Neuronal stem cell (in vitro differentiated cells): ENCODE results near the gene IL1RAP.
A peak's percentile ranks its signal among the peaks of the same experiment; 100 is the strongest.

ENCODE experiments used
- DNase-seq: peaks from one replicate; pipeline ENCODE4 v3.0.0-alpha.2; 2013; ENCODE audit warnings: low spot score
- H2AFZ ChIP-seq: one replicate; pipeline ENCODE4 v1.6.1; 2013; ENCODE audit warnings: mild to moderate bottlenecking, low read length, inconsistent platforms
- H2AK5ac ChIP-seq: 2 replicates; pipeline ENCODE4 v1.6.1; 2013; ENCODE audit warnings: low read depth, mild to moderate bottlenecking, inconsistent platforms, low read length, moderate library complexity, mixed read lengths
- H2BK120ac ChIP-seq: 2 replicates; pipeline ENCODE4 v1.6.1; 2013; ENCODE audit warnings: low read depth, mild to moderate bottlenecking, inconsistent platforms, low read length, moderate library complexity, mixed read lengths
- H2BK12ac ChIP-seq: one replicate; pipeline ENCODE4 v1.6.1; 2013; ENCODE audit warnings: low read length, inconsistent platforms
- H2BK15ac ChIP-seq: 2 replicates; pipeline ENCODE4 v1.6.1; 2013; ENCODE audit warnings: mild to moderate bottlenecking, low read length, inconsistent platforms, mixed read lengths
- H2BK5ac ChIP-seq: one replicate; pipeline ENCODE4 v1.6.1; 2013; ENCODE audit warnings: inconsistent platforms, mild to moderate bottlenecking, low read length, moderate library complexity
- H3K14ac ChIP-seq: one replicate; pipeline ENCODE4 v1.6.1; 2013; ENCODE audit warnings: low read length, inconsistent platforms
- H3K18ac ChIP-seq: 2 replicates; pipeline ENCODE4 v1.6.1; 2013; ENCODE audit warnings: low read length, inconsistent platforms
- H3K23ac ChIP-seq: 2 replicates; pipeline ENCODE4 v1.6.1; 2013; ENCODE audit warnings: low read depth, mild to moderate bottlenecking, mixed read lengths, low read length, inconsistent platforms; ENCODE audit not compliant: poor library complexity
- H3K27ac ChIP-seq: replicated peaks from 3 replicates; pipeline ENCODE4 v1.5.1; 2013; ENCODE audit warnings: low read length, inconsistent platforms
- H3K27me3 ChIP-seq, 3 experiments: 2 replicates each; pipeline ENCODE4 v1.6.1; 2013; ENCODE audit warnings: low read length in 3 of 3, mild to moderate bottlenecking in 2 of 3, inconsistent platforms in 1 of 3, low read depth in 1 of 3, mixed read lengths in 1 of 3, moderate library complexity in 1 of 3; ENCODE audit not compliant: control insufficient read depth in 3 of 3, insufficient read depth in 3 of 3
- H3K36me3 ChIP-seq, 2 donors: replicated peaks in 1 of 2; 2 replicates each; pipeline ENCODE4 v1.6.1; 2013; ENCODE audit warnings: low read length in 2 of 2; ENCODE audit not compliant: control insufficient read depth in 2 of 2, insufficient read depth in 2 of 2
- H3K4ac ChIP-seq: 2 replicates; pipeline ENCODE4 v1.6.1; 2013; ENCODE audit warnings: inconsistent platforms, mild to moderate bottlenecking, low read length, moderate library complexity
- H3K4me1 ChIP-seq, 2 donors: 1 replicate in 1 of 2; 2 replicates in 1 of 2; pipeline ENCODE4 v1.6.1; 2013; ENCODE audit warnings: low read length in 2 of 2, low read depth in 1 of 2; ENCODE audit not compliant: control insufficient read depth in 2 of 2, insufficient read depth in 1 of 2
- H3K4me2 ChIP-seq: one replicate; pipeline ENCODE4 v1.6.1; 2013; ENCODE audit warnings: mild to moderate bottlenecking, low read length, inconsistent platforms; ENCODE audit not compliant: insufficient read depth, poor library complexity, severe bottlenecking
- H3K4me3 ChIP-seq, 2 donors: 2 replicates each; pipeline ENCODE4 v1.5.1; 2013; ENCODE audit warnings: low read length in 2 of 2, mild to moderate bottlenecking in 2 of 2, inconsistent platforms in 1 of 2, moderate library complexity in 1 of 2
- H3K79me1 ChIP-seq: one replicate; pipeline ENCODE4 v1.6.1; 2013; ENCODE audit warnings: low read depth, mild to moderate bottlenecking, inconsistent platforms, low read length, moderate library complexity
- H3K9ac ChIP-seq: one replicate; pipeline ENCODE4 v1.6.1; 2013; ENCODE audit warnings: mild to moderate bottlenecking, low read depth, low read length, inconsistent platforms; ENCODE audit not compliant: poor library complexity
- H3K9me3 ChIP-seq, 2 donors: replicated peaks in 1 of 2; 2 replicates each; pipeline versions ENCODE3 to v1.6.1; 2013; ENCODE audit warnings: low read length in 2 of 2, mild to moderate bottlenecking in 2 of 2, inconsistent platforms in 1 of 2, low read depth in 1 of 2, mixed read lengths in 1 of 2, moderate library complexity in 1 of 2; ENCODE audit not compliant: control insufficient read depth in 2 of 2, insufficient read depth in 1 of 2
- H4K8ac ChIP-seq: one replicate; pipeline ENCODE4 v1.6.1; 2013; ENCODE audit warnings: low read depth, mild to moderate bottlenecking, inconsistent platforms, low read length, moderate library complexity
- H4K91ac ChIP-seq: one replicate; pipeline ENCODE4 v1.6.1; 2013; ENCODE audit warnings: low read length, low read depth, mild to moderate bottlenecking, inconsistent platforms; ENCODE audit not compliant: poor library complexity
- WGBS, 2 donors: extraction: QIAGEN DNeasy Blood & Tissue Kit; methylation state at CpG; one replicate each; pipeline ENCODE4 v1.1.7; 2013; ENCODE audit warnings: missing lambda C conversion rate in 2 of 2, mixed read lengths in 1 of 2; ENCODE audit not compliant: insufficient read length in 2 of 2, insufficient replicate concordance in 1 of 2; ENCODE audit errors: extremely low coverage in 2 of 2; 5-methylcytosine and 5-hydroxymethylcytosine counted together

IL1RAP gene

DNA sequence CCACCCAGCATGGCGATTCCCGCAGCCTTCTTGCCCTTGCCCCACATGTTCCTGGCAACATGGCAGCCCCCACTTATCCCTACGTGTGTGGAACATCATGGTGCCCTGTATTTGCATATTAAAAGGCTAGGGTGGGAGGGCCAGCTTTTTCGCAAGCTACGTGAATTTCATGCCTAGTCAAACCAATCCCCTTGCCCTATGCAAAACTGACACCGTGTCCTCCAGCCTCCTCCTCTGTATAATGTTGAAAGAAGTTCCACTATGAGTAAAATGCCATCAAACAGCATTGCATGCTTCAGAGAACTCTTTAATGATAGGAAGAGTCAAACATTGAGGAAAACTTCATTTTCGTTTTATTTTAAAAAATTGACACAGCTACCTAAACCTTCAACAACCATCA, 170.9 kb downstream of the IL1RAP start:
- H3K27ac ChIP-seq = no peak overlapping the region
- no peak overlapping the region for H3K9ac ChIP-seq
- H3K14ac ChIP-seq = peak overlapping the region; percentile 71
- H3K23ac ChIP-seq = no peak overlapping the region
- no peak overlapping the region for H2BK15ac ChIP-seq
- no peaks in the 10 kb centered on the region for H3K27me3 ChIP-seq
- no peak overlapping the region for H2BK120ac ChIP-seq
- H2AK5ac ChIP-seq = no peak overlapping the region
- H3K18ac ChIP-seq = no peak overlapping the region
- no peaks in the 10 kb centered on the region for H3K4me1 ChIP-seq
- WGBS, 2 donors = no CpG with 5 or more reads among the region's 7 CpGs
- no peaks in the 10 kb centered on the region for H3K79me1 ChIP-seq
- no peak for DNase-seq
- H3K4me3 ChIP-seq = no peak overlapping the region
- H2BK5ac ChIP-seq = no peak overlapping the region
- H3K4me2 ChIP-seq = no peak overlapping the region
- no peak overlapping the region for H2BK12ac ChIP-seq
- no peaks in the 10 kb centered on the region for H3K36me3 ChIP-seq
- H3K4ac ChIP-seq = no peak overlapping the region
- H3K9me3 ChIP-seq = no peaks in the 10 kb centered on the region
- no peak overlapping the region for H4K8ac ChIP-seq
- H4K91ac ChIP-seq = no peak overlapping the region
- no peak overlapping the region for H2AFZ ChIP-seq

DNA sequence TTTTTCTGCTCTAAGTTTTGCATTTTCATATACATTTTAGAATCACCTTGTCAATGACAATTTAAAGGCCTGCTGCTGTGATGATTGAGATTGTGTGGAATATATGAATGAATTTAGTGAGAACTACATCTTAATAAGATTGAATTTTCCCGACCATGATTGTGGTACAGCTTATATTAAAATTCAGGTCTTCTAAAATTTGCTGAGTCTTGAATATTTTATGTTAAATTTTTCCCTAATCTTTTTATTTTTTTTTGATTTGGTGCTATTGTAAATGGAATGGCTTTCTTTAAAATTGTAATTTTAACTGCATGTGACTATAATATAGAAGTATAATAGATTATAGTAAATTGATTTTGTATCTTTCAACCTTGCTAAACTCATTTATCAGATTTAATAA, 172.1 kb downstream of the IL1RAP start:
- Histone ChIP-seq H3K27me3 (no peaks in the 10 kb centered on the region), H3K4me3 (no peak overlapping the region), H4K8ac (no peak overlapping the region), H2BK12ac (no peak overlapping the region), H3K79me1 (no peaks in the 10 kb centered on the region), H3K18ac (no peak overlapping the region), H3K4ac (no peak overlapping the region), H3K4me2 (no peak overlapping the region), H3K9me3 (no peaks in the 10 kb centered on the region), H2BK120ac (no peak overlapping the region), H4K91ac (no peak overlapping the region), H3K14ac (no peak overlapping the region), H2AK5ac (no peak overlapping the region), H3K36me3 (no peaks in the 10 kb centered on the region), H2AFZ (no peak overlapping the region), H3K4me1 (no peaks in the 10 kb centered on the region), H3K23ac (no peak overlapping the region), H3K27ac (no peak overlapping the region), H2BK15ac (no peak overlapping the region), H2BK5ac (no peak overlapping the region), H3K9ac (no peak overlapping the region)
- no peak for DNase-seq
- WGBS, 2 donors = no CpG with 5 or more reads among the region's 1 CpG

DNA sequence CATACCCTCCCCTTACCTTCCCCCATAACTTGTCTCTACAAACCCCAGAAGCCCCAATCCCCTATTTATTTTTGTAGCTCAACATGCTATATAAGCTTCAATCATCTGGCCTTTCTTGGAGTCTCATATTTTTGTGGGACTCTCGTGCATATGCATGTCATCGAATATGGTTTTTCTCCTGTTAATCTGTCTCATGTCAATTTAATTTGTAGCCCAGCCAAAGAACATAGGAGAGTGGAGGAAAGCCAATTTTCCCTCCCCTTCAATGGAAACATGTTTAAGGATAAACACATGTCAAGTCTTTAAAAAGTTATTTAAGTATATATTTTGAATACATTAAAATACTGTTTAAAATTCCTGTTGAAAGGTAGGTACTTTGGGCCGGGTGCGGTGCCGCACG, 176.4 kb downstream of the IL1RAP start:
- Histone ChIP-seq H2AK5ac (no peak overlapping the region), H4K8ac (no peak overlapping the region), H3K18ac (no peak overlapping the region), H3K23ac (no peak overlapping the region), H3K27me3 (peaks cover 0 to 6% (median 0%) of the 10 kb centered on the region in 3 experiments), H4K91ac (no peak overlapping the region), H3K9ac (no peak overlapping the region), H2BK5ac (no peak overlapping the region), H3K4me3 (no peak overlapping the region), H3K9me3 (no peaks in the 10 kb centered on the region), H3K36me3 (no peaks in the 10 kb centered on the region), H3K4me2 (no peak overlapping the region), H2BK12ac (no peak overlapping the region), H3K4me1 (no peaks in the 10 kb centered on the region), H2AFZ (no peak overlapping the region), H2BK120ac (no peak overlapping the region), H3K14ac (no peak overlapping the region), H3K79me1 (no peaks in the 10 kb centered on the region), H3K4ac (no peak overlapping the region), H2BK15ac (no peak overlapping the region), H3K27ac (no peak overlapping the region)
- no CpG with 5 or more reads among the region's 6 CpGs for WGBS, 2 donors
- no peak for DNase-seq

DNA sequence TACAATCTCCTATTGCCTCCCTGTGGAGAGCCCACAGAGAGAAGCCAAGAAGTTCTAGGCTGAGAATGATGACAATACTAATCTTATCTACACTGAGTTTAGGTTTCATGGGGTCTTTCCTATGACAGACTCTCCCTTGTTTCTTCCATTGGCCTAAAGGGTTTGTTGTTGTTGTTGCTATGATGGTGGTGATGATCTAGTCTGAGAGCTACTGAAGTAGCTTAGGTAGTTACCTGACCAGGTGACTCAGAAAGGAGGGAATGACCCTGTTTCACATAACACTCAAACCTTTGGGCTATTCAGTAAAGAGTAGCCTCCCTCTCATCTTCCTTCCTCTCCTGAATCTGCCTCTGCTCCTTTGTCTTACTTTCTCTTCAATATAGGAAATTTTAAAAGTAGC, 178.4 kb downstream of the IL1RAP start:
- Histone ChIP-seq H2AFZ (no peak overlapping the region), H3K9ac (no peak overlapping the region), H3K4ac (no peak overlapping the region), H3K23ac (no peak overlapping the region), H3K14ac (no peak overlapping the region), H2BK12ac (no peak overlapping the region), H3K18ac (no peak overlapping the region), H3K4me2 (no peak overlapping the region), H3K79me1 (no peaks in the 10 kb centered on the region), H3K27me3 (peaks cover 0 to 6% (median 0%) of the 10 kb centered on the region in 3 experiments), H4K8ac (no peak overlapping the region), H3K4me3 (no peak overlapping the region), H3K9me3 (no peaks in the 10 kb centered on the region), H4K91ac (no peak overlapping the region), H2BK5ac (no peak overlapping the region), H2BK120ac (no peak overlapping the region), H2BK15ac (no peak overlapping the region), H3K4me1 (no peaks in the 10 kb centered on the region), H2AK5ac (no peak overlapping the region), H3K36me3 (no peaks in the 10 kb centered on the region), H3K27ac (no peak overlapping the region)
- DNase-seq = no peak
